Caco-2 (cell line): ENCODE measurements around the gene SCNN1A. TPM values are rescaled to one million over a fixed set of nuclear protein-coding genes. Genes with fewer than 3 reads are reported as not detected.

Experiments used
- BruUV-seq: library from RNA; stranded (reverse); fragments of 400-500 nt; replicated peaks from 2 replicates; lab custom pipeline; 2021; lab: Mats Ljungman, UMichigan
- CTCF ChIA-PET: fragments of 300-600 bp; sonication (Branson Sonifier 250); formaldehyde crosslinking; loops from one replicate; lab custom pipeline; 2022; ENCODE audit warnings: antibody characterized with exemption; lab: Charles Lee
- POLR2A ChIA-PET: fragments of 300-600 bp; sonication (Branson Sonifier 250); formaldehyde crosslinking; loops from one replicate; lab custom pipeline; 2022; ENCODE audit warnings: antibody characterized with exemption; lab: Charles Lee
- DNase-seq, 2 experiments: peaks; one replicate each; pipeline versions ENCODE4 v3.0.0 to v3.0.0-alpha.2; 2020 to 2022
- H3K27me3 ChIP-seq: replicated peaks from 2 replicates; pipeline ENCODE4 v1.6.0; 2011; ENCODE audit warnings: low read length; ENCODE audit not compliant: control insufficient read depth, insufficient read depth
- H3K36me3 ChIP-seq: 2 replicates; pipeline ENCODE4 v1.5.1; 2011; ENCODE audit warnings: low read length; ENCODE audit not compliant: control insufficient read depth, insufficient read depth
- H3K4me1 ChIP-seq: fragments of 250-450 bp; sonication (Bioruptor Pico); 2 replicates; pipeline ENCODE4 v1.5.1; 2020; ENCODE audit warnings: mild to moderate bottlenecking
- H3K4me3 ChIP-seq: 2 replicates; pipeline ENCODE4 v1.5.1; 2011; ENCODE audit warnings: low read depth, mild to moderate bottlenecking, control low read depth, low read length
- H3K9me3 ChIP-seq: fragments of 250-450 bp; sonication (Bioruptor Pico); 2 replicates; pipeline ENCODE4 v1.5.1; 2020; ENCODE audit warnings: mild to moderate bottlenecking, moderate library complexity
- H3K27ac Mint-ChIP-seq: one replicate; pipeline ENCODE4 v1.8.0; 2022; ENCODE audit warnings: mixed read lengths; ENCODE audit not compliant: unreplicated experiment
- H3K27me3 Mint-ChIP-seq: one replicate; pipeline ENCODE4 v1.8.0; 2022; ENCODE audit warnings: mixed read lengths; ENCODE audit not compliant: insufficient read depth, unreplicated experiment
- H3K36me3 Mint-ChIP-seq: one replicate; pipeline ENCODE4 v1.8.0; 2022; ENCODE audit warnings: mild to moderate bottlenecking, mixed read lengths; ENCODE audit not compliant: insufficient read depth, unreplicated experiment
- H3K4me1 Mint-ChIP-seq: one replicate; pipeline ENCODE4 v1.8.0; 2022; ENCODE audit warnings: low read depth, mixed read lengths; ENCODE audit not compliant: unreplicated experiment
- H3K4me3 Mint-ChIP-seq: one replicate; pipeline ENCODE4 v1.8.0; 2022; ENCODE audit warnings: mild to moderate bottlenecking, moderate library complexity, mixed read lengths; ENCODE audit not compliant: unreplicated experiment
- H3K9me3 Mint-ChIP-seq: one replicate; pipeline ENCODE4 v1.8.0; 2022; ENCODE audit warnings: mixed read lengths; ENCODE audit not compliant: unreplicated experiment
- CTCF ChIP-seq, 2 experiments: fragments of 200-600 bp in 1 of 2; IDR thresholded peaks; 1 replicate in 1 of 2; 2 replicates in 1 of 2; pipeline versions ENCODE4 v1.5.1 to v1.8.0; 2011 to 2022; ENCODE audit warnings: antibody characterized with exemption in 1 of 2, control low read depth in 1 of 2, inconsistent platforms in 1 of 2, low read depth in 1 of 2, low read length in 1 of 2, mild to moderate bottlenecking in 1 of 2, moderate library complexity in 1 of 2; ENCODE audit not compliant: insufficient read depth in 1 of 2, severe bottlenecking in 1 of 2, unreplicated experiment in 1 of 2
- intact Hi-C: fragments of 100-400 bp; cut with micrococcal nuclease; formaldehyde crosslinking; loops from one replicate; pipeline ENCODE4 v1.10.0; 2022; ENCODE audit not compliant: unreplicated experiment
- total RNA-seq: library from RNA; stranded (reverse); gene quantifications from 2 replicates; pipeline ENCODE4 v1.2.3, GENCODE V29; 2022

SCNN1A gene
- total RNA-seq, 1 experiment from 2014 or later: 52.6 TPM

DNA sequence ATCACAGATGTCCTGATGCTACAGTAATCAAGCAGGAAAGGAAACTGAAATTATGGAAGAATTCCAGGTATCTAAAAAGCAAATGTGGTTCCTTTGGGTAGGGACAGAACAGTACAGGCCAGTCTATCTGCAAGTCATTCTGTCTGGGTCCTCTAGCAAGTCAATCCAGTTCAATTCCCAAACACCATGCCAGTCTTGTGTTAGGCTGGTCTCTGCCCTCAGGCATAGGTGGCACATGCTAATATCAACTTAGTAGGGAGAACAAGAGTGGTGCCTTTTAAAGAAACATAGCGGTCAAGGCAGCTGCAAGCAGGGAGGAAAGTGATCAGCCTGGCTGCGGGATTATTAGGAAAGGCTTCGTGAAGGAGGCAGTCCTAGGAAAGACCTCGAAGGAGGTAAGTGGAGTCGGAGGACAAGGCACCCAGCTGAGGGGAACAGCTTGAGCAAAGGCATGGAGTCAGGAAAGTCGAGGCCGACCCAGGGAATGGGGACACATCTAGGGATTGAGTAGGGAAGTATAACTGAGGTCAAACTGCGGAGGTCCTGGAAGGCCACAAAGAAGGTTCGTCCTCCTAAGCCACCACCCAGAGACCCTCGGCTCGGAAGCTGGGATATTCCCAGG is 68.7 kb downstream of the SCNN1A start:
- DNase-seq: no peak
- Mint-ChIP-seq H3K27ac (peak overlapping the region; percentile 37), H3K27me3 (no peaks in the 10 kb centered on the region), H3K4me3 (no peak overlapping the region), H3K4me1 (peaks cover 46% of the 10 kb centered on the region), H3K9me3 (no peaks in the 10 kb centered on the region), H3K36me3 (peaks cover 10% of the 10 kb centered on the region)
- Histone ChIP-seq H3K27me3 (no peaks in the 10 kb centered on the region), H3K4me3 (no peak overlapping the region), H3K36me3 (no peaks in the 10 kb centered on the region), H3K4me1 (peaks cover 55% of the 10 kb centered on the region), H3K9me3 (no peaks in the 10 kb centered on the region)
- BruUV-seq: no TSS peak
- ChIA-PET CTCF (no interaction called here), POLR2A (no interaction called here)
- intact Hi-C loops: no loop called here
- no peak for TF ChIP-seq CTCF (IDR thresholded peaks at IDR 0.05; ENCODE audit: insufficient read depth in 1 of 2, low read depth in 1 of 2, low read length in 1 of 2, severe bottlenecking in 1 of 2, unreplicated experiment in 1 of 2)

DNA sequence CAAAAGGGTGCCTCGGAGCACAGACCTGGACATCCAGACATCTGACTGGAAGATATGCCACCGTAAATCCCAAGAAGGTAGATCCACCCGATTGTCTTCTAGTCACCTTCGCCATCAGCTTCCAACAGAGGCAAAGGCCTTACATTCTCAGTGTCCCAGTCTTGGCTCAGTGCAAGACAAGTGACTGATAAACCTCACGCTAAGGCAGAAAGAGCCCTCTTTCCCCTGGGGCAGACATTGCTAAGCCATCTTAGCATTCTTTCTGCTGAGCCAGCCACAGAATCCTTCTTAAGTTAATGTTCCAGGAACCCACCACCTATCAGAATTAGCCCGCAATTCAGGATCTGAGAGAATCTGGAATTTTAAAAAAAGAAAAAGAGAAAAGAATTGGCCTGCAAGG is 69.2 kb downstream of the SCNN1A start:
- Mint-ChIP-seq H3K27ac (peak overlapping the region; percentile 37), H3K36me3 (peaks cover 10% of the 10 kb centered on the region), H3K27me3 (no peaks in the 10 kb centered on the region), H3K9me3 (no peaks in the 10 kb centered on the region), H3K4me3 (no peak overlapping the region), H3K4me1 (peaks cover 46% of the 10 kb centered on the region)
- intact Hi-C loops: no loop called here
- BruUV-seq: no TSS peak
- H3K27me3 ChIP-seq: no peaks in the 10 kb centered on the region
- CTCF ChIA-PET: no interaction called here
- no peak for DNase-seq
- no peak for TF ChIP-seq CTCF (IDR thresholded peaks at IDR 0.05; ENCODE audit: insufficient read depth in 1 of 2, low read depth in 1 of 2, low read length in 1 of 2, severe bottlenecking in 1 of 2, unreplicated experiment in 1 of 2)
- H3K9me3 ChIP-seq: no peaks in the 10 kb centered on the region
- no peak overlapping the region for H3K4me3 ChIP-seq
- POLR2A ChIA-PET: interaction anchor here (0.5 to 0.6 kb wide), 2 partner anchors 16 to 103 kb away, joined by 5 to 11 read pairs; no protein-coding TSS in a partner anchor
- no peaks in the 10 kb centered on the region for H3K36me3 ChIP-seq
- H3K4me1 ChIP-seq: peaks cover 49% of the 10 kb centered on the region

DNA sequence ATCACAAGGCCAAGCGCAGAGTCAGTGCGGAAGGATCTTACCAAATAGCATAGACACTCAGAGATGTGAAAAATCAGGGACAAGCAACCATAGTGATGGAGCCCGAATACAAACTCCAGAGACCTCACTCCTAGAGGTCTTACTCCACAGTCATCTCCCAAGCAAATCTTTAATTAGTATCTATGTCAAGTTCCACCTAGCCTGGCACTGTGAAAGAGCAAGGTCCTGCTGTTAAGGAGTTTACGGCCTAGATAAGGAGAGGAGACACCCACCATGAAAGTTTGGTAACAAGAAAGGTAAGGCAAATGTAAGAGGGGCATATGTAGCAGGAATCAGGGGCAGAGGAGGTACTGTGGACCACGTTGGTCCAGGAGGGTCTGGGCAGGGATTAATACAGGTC is 72.3 kb downstream of the SCNN1A start:
- POLR2A ChIA-PET: interaction anchor here (0.6 kb wide), 1 partner anchor 793 kb away, joined by 7 read pairs; no protein-coding TSS in a partner anchor
- peaks cover 8% of the 10 kb centered on the region for H3K36me3 Mint-ChIP-seq
- no peak for TF ChIP-seq CTCF (IDR thresholded peaks at IDR 0.05; ENCODE audit: insufficient read depth in 1 of 2, low read depth in 1 of 2, low read length in 1 of 2, severe bottlenecking in 1 of 2, unreplicated experiment in 1 of 2)
- intact Hi-C loops: no loop called here
- no TSS peak for BruUV-seq
- H3K4me3 ChIP-seq: no peak overlapping the region
- H3K27me3 ChIP-seq: no peaks in the 10 kb centered on the region
- CTCF ChIA-PET: interaction anchor here (0.6 kb wide), 1 partner anchor 25 kb away, joined by 6 read pairs; no protein-coding TSS in a partner anchor
- H3K27me3 Mint-ChIP-seq: no peaks in the 10 kb centered on the region
- no peaks in the 10 kb centered on the region for H3K36me3 ChIP-seq
- H3K4me1 ChIP-seq: peaks cover 47% of the 10 kb centered on the region
- H3K4me3 Mint-ChIP-seq: no peak overlapping the region
- no peak for DNase-seq
- peaks cover 44% of the 10 kb centered on the region for H3K4me1 Mint-ChIP-seq
- no peaks in the 10 kb centered on the region for H3K9me3 Mint-ChIP-seq
- H3K9me3 ChIP-seq: no peaks in the 10 kb centered on the region
- H3K27ac Mint-ChIP-seq: no peak overlapping the region
